ENCODE data around the gene CATSPER2. TPM values are rescaled to one million over a fixed set of nuclear protein-coding genes. Genes with fewer than 3 reads are reported as not detected.
"Not testable (repeated sequence)": the region's sequence is repeated elsewhere in the genome, so short reads cannot be mapped to it uniquely, and the experiment has no call there.

The CATSPER2 gene
- total RNA-seq (2014; rRNA removed; shearing (Covaris generic)) = 15.3 and 34.7 TPM in 2 replicates
- 13.9 and 17.0 TPM in 2 replicates for total RNA-seq (2022)
- percentile 68 among the genes with signal in this experiment for Bru-seq, nascent RNA
- percentile 78 among the genes with signal in this experiment for BruChase-seq, experiment 1, labeled RNA remaining after a 6-hour chase
- percentile 69 among the genes with signal in this experiment for BruChase-seq, experiment 2, labeled RNA remaining after a 2-hour chase
- long read RNA-seq, partial matches to known transcripts = 0 of 3 reads
- long read RNA-seq, other reads (novel, unspliced or antisense) = 3 of 3 reads

- POLR2A ChIA-PET = no interaction called here
- H3K9me2 ChIP-seq (ENCODE audit: insufficient read depth, low read length) = no peaks in the 10 kb centered on the region
- no peak within 1 kb of the TSS for H3K27ac ChIP-seq (ENCODE audit: low read depth, low read length, poor library complexity, severe bottlenecking)
- no peaks in the 10 kb centered on the region for H3K79me2 ChIP-seq (ENCODE audit: insufficient read depth, low read depth, low read length)
- CTCF ChIA-PET (ENCODE audit: unreplicated experiment) = no interaction called here
- no peak within 1 kb of the TSS for H3K4me3 ChIP-seq (ENCODE audit: low read depth, low read length, poor library complexity, severe bottlenecking)
- H4K20me1 ChIP-seq (ENCODE audit: insufficient read depth, low read length) = no peaks in the 10 kb centered on the region
- TF ChIP-seq CTCF (conservative IDR thresholded peaks at IDR 0.05; ENCODE audit: low read length) (no peak), EZH2phosphoT487 (IDR thresholded peaks at IDR 0.05; ENCODE audit: borderline replicate concordance, low read depth, low read length) (no peak)
- no peak for DNase-seq (ENCODE audit: low spot score)
- H3K36me3 ChIP-seq (ENCODE audit: insufficient read depth, low read length) = 0 out of 2 replicates have a peak, but pooled peaks cover 5% of the 10 kb centered on the region
- no peaks in the 10 kb centered on the region for H3K4me1 ChIP-seq (ENCODE audit: insufficient read depth, low read length, poor library complexity, severe bottlenecking)
- no peak within 1 kb of the TSS for H2AFZ ChIP-seq (ENCODE audit: low read length)
- H3K4me2 ChIP-seq (ENCODE audit: low read length) = no peak within 1 kb of the TSS
- H3K9me3 ChIP-seq (ENCODE audit: low read length) = no peaks in the 10 kb centered on the region
- intact Hi-C loops (cut with micrococcal nuclease; ENCODE audit: unreplicated experiment) = no loop called here
- BruUV-seq (replicated peaks) = no TSS peak
These were observed at the start of gene CATSPER2 for GRCh38 chr15:43648649-43649429. TSS of gene CATSPER2 (minus strand) at chr15:43648844. CDS start at chr15:43648061, 783 bp downstream.

- H3K4me3 ChIP-seq (ENCODE audit: low read depth, low read length, poor library complexity, severe bottlenecking); H2AFZ ChIP-seq (ENCODE audit: low read length); H3K36me3 ChIP-seq (ENCODE audit: insufficient read depth, low read length); H3K79me2 ChIP-seq (ENCODE audit: insufficient read depth, low read depth, low read length); H4K20me1 ChIP-seq (ENCODE audit: insufficient read depth, low read length); H3K4me1 ChIP-seq (ENCODE audit: insufficient read depth, low read length, poor library complexity, severe bottlenecking); H3K9me3 ChIP-seq (ENCODE audit: low read length); POLR2A ChIA-PET; intact Hi-C loops (cut with micrococcal nuclease; ENCODE audit: unreplicated experiment); H3K27ac ChIP-seq (ENCODE audit: low read depth, low read length, poor library complexity, severe bottlenecking); H3K4me2 ChIP-seq (ENCODE audit: low read length); CTCF ChIA-PET (ENCODE audit: unreplicated experiment); BruUV-seq (replicated peaks); H3K9me2 ChIP-seq (ENCODE audit: insufficient read depth, low read length); DNase-seq (ENCODE audit: low spot score): not testable (repeated sequence)
These were observed 44.7 kb upstream of the CATSPER2 start, which contains the start of gene CKMT1A for GRCh38 chr15:43693148-43694022. TSS of gene CKMT1A (plus strand) at chr15:43693859. CDS start at chr15:43694051, 192 bp downstream.

GRCh38 chr15:43692679-43693078 lies 44.0 kb upstream of the CATSPER2 start:
- H3K9me3 ChIP-seq (ENCODE audit: low read length); H3K79me2 ChIP-seq (ENCODE audit: insufficient read depth, low read depth, low read length); H3K36me3 ChIP-seq (ENCODE audit: insufficient read depth, low read length); H4K20me1 ChIP-seq (ENCODE audit: insufficient read depth, low read length); H3K4me2 ChIP-seq (ENCODE audit: low read length); POLR2A ChIA-PET; BruUV-seq (replicated peaks); H2AFZ ChIP-seq (ENCODE audit: low read length); H3K27ac ChIP-seq (ENCODE audit: low read depth, low read length, poor library complexity, severe bottlenecking); H3K9me2 ChIP-seq (ENCODE audit: insufficient read depth, low read length); H3K4me3 ChIP-seq (ENCODE audit: low read depth, low read length, poor library complexity, severe bottlenecking); DNase-seq (ENCODE audit: low spot score); intact Hi-C loops (cut with micrococcal nuclease; ENCODE audit: unreplicated experiment); H3K4me1 ChIP-seq (ENCODE audit: insufficient read depth, low read length, poor library complexity, severe bottlenecking); CTCF ChIA-PET (ENCODE audit: unreplicated experiment): not testable (repeated sequence)

- H4K20me1 ChIP-seq (ENCODE audit: insufficient read depth, low read length); H3K79me2 ChIP-seq (ENCODE audit: insufficient read depth, low read depth, low read length); DNase-seq (ENCODE audit: low spot score); H2AFZ ChIP-seq (ENCODE audit: low read length); H3K36me3 ChIP-seq (ENCODE audit: insufficient read depth, low read length); BruUV-seq (replicated peaks); H3K4me1 ChIP-seq (ENCODE audit: insufficient read depth, low read length, poor library complexity, severe bottlenecking); CTCF ChIA-PET (ENCODE audit: unreplicated experiment); H3K27ac ChIP-seq (ENCODE audit: low read depth, low read length, poor library complexity, severe bottlenecking); H3K9me2 ChIP-seq (ENCODE audit: insufficient read depth, low read length); H3K4me2 ChIP-seq (ENCODE audit: low read length); intact Hi-C loops (cut with micrococcal nuclease; ENCODE audit: unreplicated experiment); POLR2A ChIA-PET; H3K4me3 ChIP-seq (ENCODE audit: low read depth, low read length, poor library complexity, severe bottlenecking); H3K9me3 ChIP-seq (ENCODE audit: low read length): not testable (repeated sequence)
These were observed 41.1 kb upstream of the CATSPER2 start for GRCh38 chr15:43689604-43690301.

- H3K79me2 ChIP-seq (ENCODE audit: insufficient read depth, low read depth, low read length); H3K9me2 ChIP-seq (ENCODE audit: insufficient read depth, low read length); BruUV-seq (replicated peaks); H3K36me3 ChIP-seq (ENCODE audit: insufficient read depth, low read length); DNase-seq (ENCODE audit: low spot score); H3K9me3 ChIP-seq (ENCODE audit: low read length); CTCF ChIA-PET (ENCODE audit: unreplicated experiment); H3K4me1 ChIP-seq (ENCODE audit: insufficient read depth, low read length, poor library complexity, severe bottlenecking); H3K4me2 ChIP-seq (ENCODE audit: low read length); H4K20me1 ChIP-seq (ENCODE audit: insufficient read depth, low read length); H3K27ac ChIP-seq (ENCODE audit: low read depth, low read length, poor library complexity, severe bottlenecking); H3K4me3 ChIP-seq (ENCODE audit: low read depth, low read length, poor library complexity, severe bottlenecking); POLR2A ChIA-PET; H2AFZ ChIP-seq (ENCODE audit: low read length); intact Hi-C loops (cut with micrococcal nuclease; ENCODE audit: unreplicated experiment): not testable (repeated sequence)
These were observed 25.5 kb upstream of the CATSPER2 start for GRCh38 chr15:43674175-43674574.

Measured in OCI-LY7 (cell line).